HG02943 (cell line): ENCODE data around the gene SPSB4.
"Not testable (repeated sequence)": the region's sequence is repeated elsewhere in the genome, so short reads cannot be mapped to it uniquely, and the experiment has no call there.

Experiments used
- ATAC-seq: cut with Tn5 transposase; IDR thresholded peaks from one replicate; pipeline ENCODE4 v1.9.1; 2021; ENCODE audit warnings: mild to moderate bottlenecking, low read depth, moderate library complexity; ENCODE audit not compliant: unreplicated experiment

SPSB4 gene

DNA sequence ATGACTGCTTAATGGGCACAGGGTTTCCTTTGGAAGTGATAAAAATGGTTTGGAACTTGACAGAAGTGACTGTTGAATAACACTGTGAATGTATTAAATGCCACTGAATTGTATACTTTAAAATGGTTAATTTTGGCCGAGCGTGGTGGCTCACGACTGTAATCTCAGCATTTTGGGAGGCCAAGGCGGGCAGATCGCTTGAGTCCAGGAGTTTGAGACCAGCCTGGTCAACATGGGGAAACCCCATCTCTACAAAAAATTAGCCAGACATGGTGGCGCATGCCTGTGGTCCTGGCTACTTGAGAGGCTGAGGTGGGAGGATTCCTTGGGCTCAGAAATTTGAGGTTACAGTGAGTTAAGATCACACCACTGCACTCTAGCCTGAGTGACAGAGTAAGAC is 62.5 kb downstream of the SPSB4 start:
- ATAC-seq = not testable (repeated sequence)

DNA sequence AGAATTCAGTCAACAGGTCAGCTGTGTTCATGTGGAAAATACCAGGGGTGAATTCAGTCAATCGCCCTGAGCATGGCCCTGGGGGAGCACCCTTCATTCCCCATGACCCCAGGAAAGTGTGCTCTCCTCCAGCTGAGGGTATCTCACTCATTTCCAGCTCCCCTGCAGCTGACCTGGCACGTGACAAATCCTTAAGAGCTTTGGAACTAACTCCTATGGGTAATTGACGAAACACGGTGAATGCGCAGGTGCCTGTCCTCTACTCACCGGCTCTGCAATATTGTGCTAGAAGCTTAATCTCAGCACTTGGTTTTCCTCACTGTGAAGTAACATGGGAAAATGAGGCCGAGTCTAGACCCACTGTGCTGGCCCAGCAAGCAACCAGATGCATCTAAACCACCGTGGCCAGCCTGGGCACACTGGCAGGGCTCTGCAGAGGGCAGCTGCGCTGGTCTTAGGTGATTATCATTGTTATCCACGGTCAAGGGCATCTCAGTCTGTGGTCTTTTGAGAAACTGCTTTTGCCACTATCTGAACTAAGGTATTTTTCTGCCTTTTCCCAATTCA is 63.1 kb downstream of the SPSB4 start:
- no peak for ATAC-seq

DNA sequence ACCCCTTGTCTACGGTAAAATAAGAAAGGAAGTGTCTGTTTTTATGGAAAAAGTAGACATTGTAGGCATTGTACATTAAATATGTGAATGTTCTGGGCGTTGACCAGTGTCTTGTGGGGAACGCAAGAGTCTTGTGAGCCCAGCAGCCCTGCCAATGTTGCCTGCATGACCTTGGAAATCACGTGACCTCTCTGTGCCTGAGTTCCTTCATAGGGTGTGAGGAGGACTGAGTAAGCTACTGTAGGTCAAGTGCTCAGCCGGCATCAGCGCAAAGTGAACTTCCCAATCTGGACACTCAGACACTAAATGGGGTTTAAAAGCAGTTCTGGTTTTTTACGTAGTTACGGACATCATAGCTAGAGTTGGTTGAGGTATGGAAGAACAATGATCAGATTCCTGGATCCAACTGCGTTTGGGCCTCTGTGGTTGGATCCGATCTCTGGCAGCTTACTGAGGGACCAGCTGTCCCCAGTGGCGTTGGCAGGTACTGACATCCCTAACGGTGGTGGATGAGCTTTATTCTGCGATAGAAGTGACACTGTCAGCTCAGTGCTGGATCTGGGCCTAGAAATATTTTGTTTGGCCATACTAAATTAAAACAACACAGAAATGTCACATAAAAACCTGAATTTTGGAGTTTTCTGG is 63.8 kb downstream of the SPSB4 start:
- ATAC-seq = no peak

DNA sequence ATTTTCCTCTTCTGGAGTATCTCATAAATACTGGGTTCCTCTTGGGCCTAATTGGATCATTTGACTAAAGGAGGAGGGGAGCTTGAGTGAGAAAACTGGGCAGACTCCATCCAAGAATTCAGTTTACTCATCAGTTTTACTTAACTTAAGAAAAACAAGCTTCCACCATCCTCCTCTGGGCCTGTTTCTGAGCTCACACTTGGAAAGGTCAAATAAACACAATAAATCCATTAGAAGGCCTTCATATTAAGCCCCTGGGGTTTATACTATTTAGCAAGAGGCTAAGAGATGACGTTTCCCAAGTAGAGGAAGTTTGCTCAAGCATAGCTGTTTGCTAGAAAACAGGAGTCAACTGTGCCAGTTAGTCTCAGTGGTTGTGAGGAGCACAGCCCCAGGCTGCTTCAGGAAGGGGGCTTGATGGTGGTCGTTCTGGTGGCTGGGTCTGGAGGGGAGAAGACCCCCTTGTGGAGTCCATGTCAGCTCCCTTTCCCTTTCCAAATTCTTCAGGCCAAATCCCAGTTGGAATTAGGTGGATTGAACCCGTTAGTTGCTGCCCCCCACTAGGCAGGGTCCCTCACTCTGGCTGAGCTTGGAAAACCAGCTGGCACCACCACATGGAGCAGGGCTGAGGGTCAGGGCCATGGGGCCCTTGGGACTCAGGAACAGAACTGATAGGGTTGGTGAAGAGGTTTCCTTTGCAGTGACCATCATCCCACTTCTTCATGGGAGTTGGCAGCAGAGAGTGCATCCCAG is 64.8 kb downstream of the SPSB4 start:
- no peak for ATAC-seq

DNA sequence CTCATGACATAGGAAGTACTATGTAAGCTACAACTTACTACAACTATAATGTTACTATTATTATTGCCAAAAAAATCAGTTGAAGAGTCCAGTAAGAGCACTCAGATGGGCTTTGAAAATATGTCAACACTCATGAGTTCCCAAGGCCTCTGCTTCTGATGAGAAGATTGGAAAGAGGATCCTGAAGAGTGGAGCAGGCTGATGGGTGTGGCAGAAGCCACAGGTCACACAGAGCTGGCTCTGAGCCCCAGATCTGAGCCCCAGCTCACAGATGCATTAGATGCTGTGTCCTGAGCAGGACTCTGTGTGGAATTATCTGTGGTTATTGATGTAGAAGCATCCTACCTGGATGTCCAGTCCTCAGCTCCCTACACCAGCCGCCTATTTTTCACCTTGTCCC is 65.6 kb downstream of the SPSB4 start:
- no peak for ATAC-seq

DNA sequence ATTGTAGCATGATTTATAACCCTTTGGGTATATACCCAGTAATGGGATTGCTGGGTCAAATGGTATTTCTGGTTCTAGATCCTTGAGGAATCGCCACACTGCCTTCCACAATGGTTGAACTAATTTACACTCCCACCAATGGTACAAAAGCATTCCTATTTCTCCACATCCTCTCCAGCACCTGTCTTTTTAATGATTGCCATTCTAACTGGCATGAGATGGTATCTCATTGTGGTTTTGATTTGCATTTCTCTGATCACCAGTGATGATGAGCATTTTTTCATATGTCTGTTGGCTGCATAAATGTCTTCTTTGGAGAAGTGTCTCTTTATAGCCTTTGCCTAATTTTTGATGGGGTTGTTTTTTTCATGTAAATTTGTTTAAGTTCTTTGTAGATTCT is 66.8 kb downstream of the SPSB4 start:
- ATAC-seq = not testable (repeated sequence)

DNA sequence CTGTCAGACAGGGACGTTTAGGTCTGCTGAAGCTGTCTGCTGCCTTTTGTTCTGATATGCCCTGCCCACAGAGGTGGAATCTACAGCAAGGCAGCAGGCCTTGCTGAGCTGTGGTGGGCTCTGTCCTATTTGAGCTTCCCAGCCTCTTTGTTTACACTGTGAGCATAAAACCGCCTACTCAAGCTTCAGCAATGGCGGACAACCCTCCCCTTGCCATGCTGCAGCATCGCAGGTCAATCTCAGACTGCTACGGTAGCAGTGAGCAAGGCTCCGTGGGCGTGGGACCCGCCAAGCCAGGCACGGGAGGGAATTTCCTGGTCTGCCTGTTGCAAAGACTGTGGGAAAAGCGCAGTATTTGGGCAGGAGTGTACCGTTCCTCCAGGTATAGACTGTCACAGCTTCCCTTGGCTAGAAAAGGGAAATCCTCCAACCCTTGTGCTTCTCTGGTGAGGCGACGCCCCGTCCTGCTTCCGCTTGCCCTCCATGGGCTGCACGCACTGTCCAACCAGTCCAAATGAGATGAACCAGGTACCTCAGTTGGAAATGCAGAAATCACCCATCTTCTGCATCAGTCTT is 71.4 kb downstream of the SPSB4 start:
- ATAC-seq = no peak

DNA sequence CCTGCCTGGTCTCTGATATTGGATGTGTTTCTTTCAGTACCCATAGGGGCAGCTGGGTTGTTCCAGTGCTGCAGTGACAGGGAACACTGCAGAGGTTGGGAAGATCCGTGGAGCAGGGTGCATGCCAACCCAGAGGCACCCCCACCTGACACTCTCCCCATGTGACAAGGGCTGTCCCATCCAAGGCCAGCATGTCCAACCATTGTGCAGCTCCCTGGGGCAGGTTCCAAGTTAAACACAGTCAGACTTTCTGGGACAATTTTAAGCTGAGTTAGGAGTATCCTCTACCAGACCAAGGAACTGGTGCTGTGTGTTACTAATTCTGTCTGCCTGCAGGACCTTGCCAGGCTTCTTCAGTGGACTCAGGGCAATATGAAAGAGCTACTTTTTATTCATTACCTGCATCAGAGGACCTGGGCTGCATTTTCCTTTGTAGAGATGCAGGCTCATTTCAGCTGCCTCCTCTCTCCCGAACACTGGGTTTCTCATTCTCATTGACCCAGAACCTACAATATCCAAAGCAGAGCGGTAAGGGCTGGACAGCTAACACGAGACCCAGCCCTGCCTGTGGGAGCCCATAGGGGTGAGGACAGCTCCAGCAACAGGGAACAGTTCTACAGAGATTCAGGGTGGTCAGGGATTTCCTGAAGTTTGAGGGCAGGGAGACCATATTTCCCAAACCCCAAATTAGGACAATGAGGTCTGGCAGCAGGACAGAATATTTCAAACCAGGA is 72.7 kb downstream of the SPSB4 start:
- no peak for ATAC-seq

DNA sequence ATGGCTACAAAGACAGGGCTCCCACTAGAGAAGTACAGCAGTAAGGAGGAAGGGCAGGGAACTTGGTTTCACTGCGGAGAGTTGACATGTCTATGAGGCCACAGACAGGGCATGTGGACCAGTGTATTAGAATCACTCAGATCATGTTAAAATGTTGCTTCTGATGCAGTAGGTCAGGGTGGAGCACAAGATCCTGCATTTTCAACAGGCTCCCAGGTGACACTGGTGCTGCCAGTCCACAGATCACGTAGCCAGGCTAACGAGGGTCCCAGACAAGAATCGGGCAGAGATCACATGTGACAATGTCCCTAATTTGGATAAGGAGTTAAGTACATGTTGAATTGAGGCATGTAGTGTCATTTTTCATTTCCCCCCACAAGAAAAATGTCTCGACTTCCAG is 73.6 kb downstream of the SPSB4 start:
- no peak for ATAC-seq

DNA sequence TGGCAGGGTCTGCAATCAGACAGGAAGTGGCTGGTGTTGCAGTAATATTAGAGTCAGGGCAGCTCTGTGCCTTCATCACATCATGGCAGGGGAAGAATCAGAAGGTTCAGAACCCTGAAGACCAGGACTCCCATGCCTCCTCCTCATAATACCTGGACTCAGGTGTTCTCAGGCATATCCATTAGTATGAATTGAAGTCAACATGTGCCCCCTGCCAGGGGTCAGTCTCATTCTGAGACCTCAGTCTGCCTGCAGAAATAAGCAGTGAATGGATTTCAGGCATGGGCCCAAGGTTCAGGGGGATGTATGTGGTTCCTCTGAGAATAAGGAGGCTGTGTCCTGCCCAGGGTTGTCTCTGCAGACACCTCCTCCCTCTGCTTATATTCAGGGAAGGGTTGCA is 74.2 kb downstream of the SPSB4 start:
- ATAC-seq = no peak

DNA sequence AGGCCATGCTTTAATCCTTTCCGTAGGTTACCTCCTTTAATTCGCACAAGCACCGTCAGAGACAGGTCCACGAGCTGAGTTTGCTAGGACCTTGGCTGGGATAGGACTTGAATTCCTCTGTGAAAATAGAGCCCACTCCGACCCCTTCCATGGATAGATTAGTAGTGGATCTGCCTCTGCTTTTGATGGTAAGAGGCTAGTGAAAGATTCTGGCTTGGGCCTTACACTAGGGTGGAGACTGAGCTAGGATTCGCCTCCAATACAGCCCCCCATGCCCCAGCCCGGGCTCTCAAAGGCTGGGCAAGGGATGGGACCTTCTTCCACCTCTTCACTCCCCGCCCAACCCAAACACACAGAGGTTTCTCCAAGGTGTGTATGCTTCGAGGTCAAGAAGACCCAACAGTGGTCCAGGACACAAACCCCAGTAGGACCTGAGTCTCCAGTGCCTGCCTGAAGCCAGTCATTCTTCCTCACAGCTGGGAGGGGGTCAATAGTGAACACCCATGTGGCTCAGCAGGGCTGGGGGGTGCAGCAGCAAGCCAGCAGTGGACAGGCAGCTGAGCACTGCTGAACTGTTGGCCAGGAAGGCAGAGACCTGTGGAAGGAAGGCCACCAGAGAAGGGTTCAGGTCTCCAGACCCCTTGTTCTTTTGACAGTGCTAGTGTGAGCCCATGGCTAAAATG is 75.7 kb downstream of the SPSB4 start:
- ATAC-seq = no peak

DNA sequence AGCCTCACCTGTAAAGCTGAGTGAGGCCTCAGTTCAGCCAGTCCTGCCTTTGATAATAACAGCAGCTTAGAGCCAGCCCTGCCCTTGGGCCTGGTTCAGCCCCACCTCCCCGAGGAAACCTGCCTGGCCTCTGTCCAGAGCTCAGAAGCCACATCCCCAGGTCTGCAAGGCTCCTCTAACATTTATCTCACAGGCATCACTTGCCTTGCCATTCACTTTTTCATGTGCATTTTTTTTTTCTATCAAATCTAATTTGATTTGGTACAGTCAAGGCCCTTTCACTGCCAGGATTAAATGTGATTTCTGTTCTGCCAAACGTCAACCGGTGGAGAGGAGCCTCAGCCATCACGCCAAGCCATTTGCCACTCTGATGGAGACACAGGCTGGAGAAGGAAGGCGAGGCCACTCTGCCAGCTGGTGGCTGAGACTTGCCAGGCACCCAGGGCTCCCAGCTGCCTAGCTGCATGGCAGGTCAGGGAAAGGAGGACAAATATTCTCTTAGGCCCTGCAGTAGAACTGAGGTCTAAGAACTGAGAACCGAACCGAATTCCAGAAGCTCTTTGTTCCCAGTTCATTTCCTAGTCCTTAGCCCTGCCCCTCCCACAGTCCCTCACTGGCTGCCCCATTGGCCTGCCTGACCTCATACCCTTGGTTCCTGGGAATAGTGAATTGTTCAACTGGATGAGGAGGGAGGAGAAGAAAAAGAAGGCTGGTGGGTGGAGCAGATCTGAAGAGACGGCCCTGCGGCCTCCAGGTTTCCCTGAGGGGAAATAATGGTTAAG is 76.4 kb downstream of the SPSB4 start:
- no peak for ATAC-seq

DNA sequence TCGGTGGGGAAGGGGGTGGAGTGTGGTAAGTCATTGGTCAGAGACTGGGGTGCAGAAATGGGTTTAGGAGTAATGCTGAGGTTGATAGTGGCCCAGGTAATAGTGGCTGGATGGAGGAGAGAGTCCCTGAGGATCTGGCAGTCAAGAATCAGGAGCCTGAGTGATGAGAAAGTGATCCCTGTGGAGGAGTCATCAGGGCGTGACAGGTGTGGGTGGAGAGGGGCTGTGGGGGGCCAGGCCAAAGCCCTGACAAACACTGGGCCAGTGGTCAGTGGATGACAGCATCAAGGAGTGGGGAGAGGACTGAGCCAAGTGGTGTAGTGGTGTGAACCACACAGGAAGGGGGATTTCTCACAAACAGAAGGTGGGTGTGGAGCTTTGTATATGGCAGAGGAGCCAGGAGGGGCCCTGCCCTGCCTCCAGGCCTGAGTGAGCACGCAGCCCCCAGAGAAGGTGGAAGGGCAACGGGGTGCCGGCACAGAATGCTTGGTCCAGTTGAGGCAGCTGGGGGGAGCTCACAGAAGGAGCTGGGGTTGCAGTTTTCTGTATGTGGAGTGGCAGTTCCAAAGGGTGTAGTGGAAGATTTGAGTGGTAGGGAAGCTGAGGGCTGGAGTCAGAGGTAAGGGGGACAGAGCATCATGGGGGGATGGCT is 77.1 kb downstream of the SPSB4 start:
- ATAC-seq = no peak

DNA sequence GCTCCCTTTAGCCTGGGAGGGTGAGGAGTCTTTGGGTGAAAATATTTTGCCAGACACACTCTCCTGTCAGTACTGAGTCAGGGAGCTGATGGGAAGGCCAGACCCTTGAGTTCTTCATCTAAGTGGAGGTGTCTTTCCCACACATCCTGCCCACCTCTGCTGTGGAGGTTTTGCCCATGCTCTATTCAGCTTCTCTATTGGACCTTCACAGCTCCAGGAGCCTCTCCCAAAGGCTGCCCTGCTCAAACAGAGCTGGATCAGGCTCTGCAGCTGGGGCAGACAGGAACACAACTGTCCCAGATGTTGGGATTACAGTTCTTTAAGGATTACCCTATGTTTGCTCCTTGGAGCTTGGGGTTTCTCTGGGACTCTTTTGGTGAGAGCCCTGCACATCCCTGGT is 77.9 kb downstream of the SPSB4 start:
- no peak for ATAC-seq

DNA sequence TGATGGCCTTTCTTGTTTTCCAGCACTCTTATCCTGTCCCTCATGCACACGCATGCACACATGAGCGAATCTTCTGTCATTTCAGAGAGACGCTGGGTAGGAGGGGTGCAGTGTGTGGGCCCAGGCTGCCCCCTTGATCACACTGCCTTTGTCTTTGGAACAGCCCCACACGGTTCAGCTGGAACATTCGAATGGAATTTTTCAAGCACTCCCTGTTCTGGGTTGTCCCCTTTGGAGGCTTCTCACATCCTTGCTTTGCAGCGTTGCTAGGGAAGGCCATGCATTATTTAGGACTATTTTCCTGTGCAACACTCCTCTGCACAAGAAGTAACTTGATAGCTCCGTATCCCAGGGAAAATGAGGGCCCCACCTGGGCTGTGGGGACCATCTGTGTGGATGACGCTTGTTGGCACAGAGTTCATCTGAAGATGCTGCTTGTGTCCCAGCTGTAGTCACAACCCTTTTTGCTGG is 78.4 kb downstream of the SPSB4 start:
- no peak for ATAC-seq

DNA sequence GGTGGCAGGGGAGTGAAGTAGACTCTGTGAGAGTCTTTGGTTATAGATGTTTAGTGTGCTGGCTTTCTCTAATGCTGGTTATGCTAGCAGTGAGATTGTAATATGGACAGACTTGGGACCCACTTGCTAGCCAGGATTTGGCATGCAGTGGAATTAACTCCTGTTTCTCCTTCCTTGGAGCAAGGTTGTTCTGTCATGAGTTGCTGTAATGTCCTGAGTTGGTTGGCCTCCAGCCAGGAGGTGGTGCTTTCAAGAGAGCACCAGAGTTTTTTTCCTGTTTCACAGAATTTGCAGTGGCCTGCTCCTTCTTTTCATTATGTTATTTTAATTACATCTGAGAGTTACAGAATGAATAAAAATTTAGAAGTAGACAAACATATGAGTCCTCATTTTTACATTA is 92.4 kb downstream of the SPSB4 start:
- ATAC-seq = no peak

DNA sequence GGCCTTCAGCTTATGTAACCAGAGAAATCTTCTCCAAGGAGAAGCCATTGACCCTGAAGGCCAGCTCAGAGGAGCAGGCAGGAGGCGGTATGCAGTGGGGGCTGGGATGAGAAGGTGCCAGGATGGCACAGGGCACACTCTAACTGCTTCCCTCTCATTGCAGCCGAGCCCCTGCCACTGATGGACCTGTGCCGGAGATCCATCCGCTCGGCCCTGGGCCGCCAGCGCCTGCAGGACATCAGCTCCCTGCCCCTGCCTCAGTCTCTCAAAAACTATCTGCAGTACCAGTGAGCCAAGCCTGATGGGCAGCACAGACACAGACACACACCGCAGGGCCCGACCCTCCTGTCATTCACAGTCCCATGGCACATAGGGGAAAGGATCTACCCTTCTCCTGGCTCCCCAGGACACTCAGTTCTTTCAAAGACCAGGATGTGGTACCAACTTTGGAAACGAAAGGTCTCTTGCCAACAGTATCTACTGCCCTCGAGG is 95.9 kb downstream of the SPSB4 start:
- no peak for ATAC-seq

DNA sequence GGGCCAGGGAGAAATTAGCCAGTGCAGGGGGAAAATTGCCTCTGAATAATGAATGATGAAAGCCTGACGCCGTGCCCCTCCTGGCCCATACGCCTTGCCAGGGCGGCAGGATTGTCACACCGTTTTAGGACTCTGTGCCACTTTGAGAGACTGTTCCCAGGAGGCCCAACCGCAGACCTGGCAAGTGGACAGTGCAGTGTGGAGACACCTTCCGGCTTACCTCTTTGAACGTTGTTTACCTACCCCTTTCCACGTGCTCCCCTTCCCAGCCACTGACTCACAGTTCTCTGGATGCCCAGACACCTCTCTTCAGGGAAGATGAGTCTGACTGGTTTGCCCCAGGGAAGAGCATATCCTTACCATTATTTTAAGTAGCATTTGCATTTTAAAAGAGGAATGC is 96.5 kb downstream of the SPSB4 start:
- no peak for ATAC-seq

DNA sequence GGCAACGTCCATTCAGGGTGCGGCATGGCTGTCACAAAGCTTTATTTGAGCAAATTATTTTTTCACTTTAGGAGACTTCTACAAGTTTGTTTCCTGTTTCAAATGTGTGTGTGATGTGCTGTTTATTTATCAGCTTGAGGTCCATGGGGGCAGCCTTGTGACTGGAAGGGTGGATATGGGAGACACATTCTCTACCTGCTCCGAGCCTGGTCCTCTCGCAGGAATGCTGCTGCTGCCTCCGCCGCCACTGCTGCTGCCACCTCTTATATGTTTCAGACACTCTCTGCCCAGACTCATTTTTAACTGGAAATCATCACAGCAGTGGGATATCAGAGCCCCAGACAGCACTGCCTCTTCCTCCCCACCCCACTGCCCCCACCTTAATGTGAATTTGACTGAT is 97.0 kb downstream of the SPSB4 start:
- ATAC-seq = no peak
